Panc1 (cell line): ENCODE data around the gene SEPTIN11. TPM values are rescaled to one million over a fixed set of nuclear protein-coding genes. Genes with fewer than 3 reads are reported as not detected.

Experiments
- ATAC-seq: fragments of 200-7000 bp; cut with Tn5 transposase; 2 replicates; pipeline ENCODE4 v1.9.1; 2020; ENCODE audit warnings: mild to moderate bottlenecking, moderate library complexity
- BruUV-seq: library from RNA; stranded (reverse); fragments of 400-500 nt; replicated peaks from 2 replicates; lab custom pipeline; 2021; lab: Mats Ljungman, UMichigan
- CTCF ChIA-PET: fragments of 300-600 bp; sonication (Branson Sonifier 250); formaldehyde crosslinking; loops from one replicate; lab custom pipeline; 2022; ENCODE audit warnings: antibody characterized with exemption; lab: Charles Lee
- POLR2A ChIA-PET: fragments of 300-600 bp; sonication (Branson Sonifier 250); formaldehyde crosslinking; loops from one replicate; lab custom pipeline; 2022; ENCODE audit warnings: antibody characterized with exemption; lab: Charles Lee
- DNase-seq: peaks from one replicate; pipeline ENCODE4 v3.0.0-alpha.2; 2010; ENCODE audit warnings: low read depth, low spot score
- H3K27ac ChIP-seq: 2 replicates; pipeline ENCODE4 v1.5.1; 2011; ENCODE audit warnings: mild to moderate bottlenecking, low read length, inconsistent platforms
- H3K27me3 ChIP-seq: fragments of 200-500 bp; sonication (Bioruptor generic); 2 replicates; pipeline ENCODE4 v1.6.0; 2014; ENCODE audit warnings: low read length, inconsistent platforms; ENCODE audit not compliant: control insufficient read depth, insufficient read depth
- H3K36me3 ChIP-seq: fragments of 200-500 bp; sonication (Bioruptor generic); 2 replicates; pipeline ENCODE4 v1.5.1; 2014; ENCODE audit warnings: inconsistent platforms, mild to moderate bottlenecking, low read length, moderate library complexity; ENCODE audit not compliant: control insufficient read depth, insufficient read depth
- H3K4me1 ChIP-seq: 2 replicates; pipeline ENCODE4 v1.5.1; 2011; ENCODE audit warnings: inconsistent platforms, mild to moderate bottlenecking, low read length, moderate library complexity; ENCODE audit not compliant: control insufficient read depth, insufficient read depth
- H3K4me3 ChIP-seq, 2 experiments: 2 replicates each; pipeline ENCODE4 v1.5.1; 2011 to 2012; ENCODE audit warnings: low read depth in 2 of 2, low read length in 2 of 2, mild to moderate bottlenecking in 2 of 2, inconsistent platforms in 1 of 2, moderate library complexity in 1 of 2
- H3K9me3 ChIP-seq: fragments of 200-500 bp; sonication (Bioruptor generic); 2 replicates; pipeline ENCODE4 v1.5.1; 2014; ENCODE audit warnings: low read depth, mild to moderate bottlenecking, inconsistent platforms, low read length, moderate library complexity; ENCODE audit not compliant: control insufficient read depth, insufficient read depth
- CTCF ChIP-seq: fragments of 450-650 bp; IDR thresholded peaks from 2 replicates; pipeline ENCODE4 v1.5.1; 2017; ENCODE audit warnings: mild to moderate bottlenecking
- POLR2AphosphoS5 ChIP-seq: IDR thresholded peaks from 2 replicates; pipeline ENCODE4 v1.6.1; 2012; ENCODE audit warnings: mild to moderate bottlenecking, low read depth, low read length, moderate library complexity
- REST ChIP-seq, 2 experiments: IDR thresholded peaks; 2 replicates each; pipeline ENCODE4 v1.6.1; 2011 to 2012; ENCODE audit warnings: low read depth in 2 of 2, control low read depth in 1 of 2, low read length in 1 of 2, mild to moderate bottlenecking in 1 of 2, moderate library complexity in 1 of 2; ENCODE audit not compliant: insufficient read depth in 1 of 2
- SIN3A ChIP-seq: IDR thresholded peaks from 2 replicates; pipeline ENCODE4 v1.6.1; 2012; ENCODE audit warnings: low read depth, mild to moderate bottlenecking, low read length, moderate library complexity, borderline replicate concordance; ENCODE audit not compliant: insufficient read depth
- TCF7L2 ChIP-seq: IDR thresholded peaks from 2 replicates; pipeline ENCODE4 v1.6.1; 2011; ENCODE audit warnings: mild to moderate bottlenecking, low read depth, low read length, inconsistent platforms
- in situ Hi-C: cut with HindIII; loops from 2 replicates; pipeline ENCODE4 v1.10.0; 2016; ENCODE audit warnings: low sequenced_read_pairs, low pct_unique_long_range_greater_than_20kb
- intact Hi-C: fragments of 100-400 bp; cut with micrococcal nuclease; formaldehyde crosslinking; loops from one replicate; pipeline ENCODE4 v1.10.0; 2022; ENCODE audit not compliant: unreplicated experiment
- total RNA-seq: library from RNA; stranded (reverse); gene quantifications from one replicate; pipeline ENCODE4 v1.2.1, GENCODE V29; 2021; ENCODE audit not compliant: unreplicated experiment

The SEPTIN11 gene
- total RNA-seq, 1 experiment from 2014 or later = 103 TPM

GRCh38 chr4:76998251-76998901, 48.8 kb downstream of the SEPTIN11 start:
- POLR2A ChIA-PET = no interaction called here
- H3K27ac ChIP-seq = no peak overlapping the region
- H3K36me3 ChIP-seq = no peaks in the 10 kb centered on the region; the same call in 1 of the 2 replicates

More at GRCh38 chr4:76998251-76998901, 48.8 kb downstream of the SEPTIN11 start:
- BruUV-seq = no TSS peak
- CTCF ChIA-PET = no interaction called here
- TF ChIP-seq POLR2AphosphoS5 = no peak
- no peak for TF ChIP-seq SIN3A
- TF ChIP-seq CTCF = no peak
- TF ChIP-seq REST (IDR thresholded peaks at IDR 0.05; ENCODE audit: insufficient read depth in 1 of 2, low read depth in 2 of 2, low read length in 1 of 2) = no peak
- no peak for TF ChIP-seq TCF7L2
- Histone ChIP-seq H3K4me3 (no peak overlapping the region), H3K9me3 (no peaks in the 10 kb centered on the region), H3K4me1 (no peaks in the 10 kb centered on the region), H3K27me3 (no peaks in the 10 kb centered on the region)
- in situ Hi-C loops = no loop called here
- no peak for ATAC-seq
- intact Hi-C loops = no loop called here
- no peak for DNase-seq

Other genes starting within 250 kb of the SEPTIN11 start
- 4.0 TPM for gene SOWAHB, start 51.6 kb upstream of the SEPTIN11 start, total RNA-seq
- 125 TPM for gene CCNI, start 126.2 kb downstream of the SEPTIN11 start, total RNA-seq
- gene CCNG2, start 207.5 kb downstream of the SEPTIN11 start, total RNA-seq = 18.4 TPM